Osteoblast (primary cell): ENCODE data around the gene EGLN3. TPM values are rescaled to one million over a fixed set of nuclear protein-coding genes. Genes with fewer than 3 reads are reported as not detected.
A peak's percentile ranks its signal among the peaks of the same experiment; 100 is the strongest.

Experiments
- DNase-seq: peaks from one replicate; pipeline ENCODE4 v3.0.0; 2011; ENCODE audit warnings: low spot score, mixed read lengths; ENCODE audit not compliant: insufficient read length; ENCODE audit errors: missing footprints
- H2AFZ ChIP-seq: 2 replicates; pipeline ENCODE4 v1.6.0; 2011; ENCODE audit warnings: mild to moderate bottlenecking, low read length
- H3K27ac ChIP-seq: 2 replicates; pipeline ENCODE4 v1.5.1; 2011; ENCODE audit warnings: mild to moderate bottlenecking, low read depth, low read length, moderate library complexity
- H3K27me3 ChIP-seq: 2 replicates; pipeline ENCODE4 v1.6.0; 2012; ENCODE audit warnings: mild to moderate bottlenecking, control low read depth, inconsistent platforms, low read length, moderate library complexity; ENCODE audit not compliant: insufficient read depth
- H3K36me3 ChIP-seq: 2 replicates; pipeline ENCODE4 v1.5.1; 2011; ENCODE audit warnings: mild to moderate bottlenecking, low read length, control low read depth, moderate library complexity; ENCODE audit not compliant: insufficient read depth
- H3K4me1 ChIP-seq: 2 replicates; pipeline ENCODE4 v1.5.1; 2011; ENCODE audit warnings: mild to moderate bottlenecking, low read length, control low read depth, moderate library complexity; ENCODE audit not compliant: insufficient read depth
- H3K4me2 ChIP-seq: 2 replicates; pipeline ENCODE4 v1.6.0; 2011; ENCODE audit warnings: mild to moderate bottlenecking, low read length; ENCODE audit not compliant: insufficient read depth
- H3K4me3 ChIP-seq: fragments of 200-600 bp; sonication (generic); 3 replicates; pipeline ENCODE4 v1.5.1; 2012; ENCODE audit warnings: mild to moderate bottlenecking, low read length, inconsistent platforms; ENCODE audit not compliant: insufficient read depth
- H3K79me2 ChIP-seq: 2 replicates; pipeline ENCODE4 v1.6.0; 2012; ENCODE audit warnings: mild to moderate bottlenecking, low read length, control low read depth, inconsistent platforms; ENCODE audit not compliant: insufficient read depth
- H3K9me3 ChIP-seq: 2 replicates; pipeline ENCODE4 v1.5.1; 2011; ENCODE audit warnings: low read depth, low read length, control low read depth
- H4K20me1 ChIP-seq: 2 replicates; pipeline ENCODE4 v1.6.0; 2012; ENCODE audit warnings: mild to moderate bottlenecking, low read length, control low read depth; ENCODE audit not compliant: insufficient read depth
- total RNA-seq: library from RNA; depleted of rRNA; stranded (reverse); fragments of >200 nt; gene quantifications from 2 replicates; pipeline ENCODE4 v1.2.3, GENCODE V29; 2012
- TF ChIP-seq, protein P1 (sequence below): IDR thresholded peaks from 2 replicates; pipeline ENCODE4 v1.5.1; 2011; ENCODE audit warnings: mild to moderate bottlenecking, low read depth, low read length, moderate library complexity; ENCODE audit errors: extremely low read depth

EGLN3 gene
- total RNA-seq, 1 donor, result under 0.01 TPM

DNA sequence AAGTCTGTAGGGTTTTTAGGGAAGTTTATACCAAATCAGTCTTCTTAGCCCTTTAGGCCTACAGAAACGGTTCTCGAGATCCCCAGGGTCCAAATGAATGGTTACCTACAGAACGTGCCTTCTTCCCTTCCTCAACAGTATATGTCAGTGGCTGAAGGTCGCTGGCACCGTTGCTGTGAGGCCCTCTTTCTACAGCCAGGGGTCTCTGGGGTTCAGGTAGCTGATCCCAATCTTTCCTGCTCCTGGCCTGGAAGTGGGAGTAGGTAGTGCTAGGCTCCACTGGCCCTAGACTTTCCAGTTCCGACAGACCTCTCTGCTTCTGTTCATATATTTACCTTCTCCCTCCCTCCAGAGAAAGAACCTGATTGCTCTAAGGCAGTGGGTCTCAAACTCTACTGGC lies 6.4 kb upstream of the EGLN3 start:
- Histone ChIP-seq H3K4me1 (no peaks in the 10 kb centered on the region), H3K4me3 (no peak overlapping the region), H3K4me2 (no peak overlapping the region), H3K27me3 (no peaks in the 10 kb centered on the region), H3K9me3 (no peaks in the 10 kb centered on the region), H3K36me3 (no peaks in the 10 kb centered on the region), H3K79me2 (no peaks in the 10 kb centered on the region), H2AFZ (no peak overlapping the region), H3K27ac (no peak overlapping the region), H4K20me1 (no peaks in the 10 kb centered on the region)
- TF ChIP-seq, protein P1, sequence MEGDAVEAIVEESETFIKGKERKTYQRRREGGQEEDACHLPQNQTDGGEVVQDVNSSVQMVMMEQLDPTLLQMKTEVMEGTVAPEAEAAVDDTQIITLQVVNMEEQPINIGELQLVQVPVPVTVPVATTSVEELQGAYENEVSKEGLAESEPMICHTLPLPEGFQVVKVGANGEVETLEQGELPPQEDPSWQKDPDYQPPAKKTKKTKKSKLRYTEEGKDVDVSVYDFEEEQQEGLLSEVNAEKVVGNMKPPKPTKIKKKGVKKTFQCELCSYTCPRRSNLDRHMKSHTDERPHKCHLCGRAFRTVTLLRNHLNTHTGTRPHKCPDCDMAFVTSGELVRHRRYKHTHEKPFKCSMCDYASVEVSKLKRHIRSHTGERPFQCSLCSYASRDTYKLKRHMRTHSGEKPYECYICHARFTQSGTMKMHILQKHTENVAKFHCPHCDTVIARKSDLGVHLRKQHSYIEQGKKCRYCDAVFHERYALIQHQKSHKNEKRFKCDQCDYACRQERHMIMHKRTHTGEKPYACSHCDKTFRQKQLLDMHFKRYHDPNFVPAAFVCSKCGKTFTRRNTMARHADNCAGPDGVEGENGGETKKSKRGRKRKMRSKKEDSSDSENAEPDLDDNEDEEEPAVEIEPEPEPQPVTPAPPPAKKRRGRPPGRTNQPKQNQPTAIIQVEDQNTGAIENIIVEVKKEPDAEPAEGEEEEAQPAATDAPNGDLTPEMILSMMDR, result no peak
- peak; percentile 46 for DNase-seq

DNA sequence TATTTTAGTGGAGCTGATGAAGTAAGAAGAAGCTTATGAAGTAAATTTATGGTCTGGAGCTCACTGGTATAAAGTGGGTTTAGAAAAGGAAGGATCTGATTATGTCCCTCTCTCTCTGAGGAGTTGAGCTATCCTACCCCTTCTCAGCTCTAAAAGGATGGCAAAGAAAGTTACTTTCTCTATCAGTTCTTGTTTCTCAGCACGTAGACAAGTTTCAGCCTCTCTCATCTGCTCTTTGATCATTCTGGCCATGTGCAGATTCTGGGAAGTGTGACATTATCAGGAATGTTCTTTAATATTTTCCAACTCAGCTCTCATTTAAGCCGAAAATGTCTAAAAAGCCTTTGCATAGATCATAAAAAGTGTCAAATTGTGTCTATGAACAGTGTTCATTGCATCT lies 5.8 kb upstream of the EGLN3 start:
- Histone ChIP-seq H3K27ac (no peak overlapping the region), H2AFZ (no peak overlapping the region), H3K4me2 (no peak overlapping the region), H3K27me3 (no peaks in the 10 kb centered on the region), H3K4me3 (no peak overlapping the region), H3K36me3 (no peaks in the 10 kb centered on the region), H3K79me2 (no peaks in the 10 kb centered on the region), H3K9me3 (no peaks in the 10 kb centered on the region), H3K4me1 (no peaks in the 10 kb centered on the region), H4K20me1 (no peaks in the 10 kb centered on the region)
- TF ChIP-seq, protein P1, result no peak
- no peak for DNase-seq

GRCh38 chr14:33954016-33954598 lies 3.2 kb upstream of the EGLN3 start:
- Histone ChIP-seq H3K27me3 (peaks cover 18% of the 10 kb centered on the region), H2AFZ (no peak overlapping the region)
- TF ChIP-seq, protein P1, result no peak

DNA sequence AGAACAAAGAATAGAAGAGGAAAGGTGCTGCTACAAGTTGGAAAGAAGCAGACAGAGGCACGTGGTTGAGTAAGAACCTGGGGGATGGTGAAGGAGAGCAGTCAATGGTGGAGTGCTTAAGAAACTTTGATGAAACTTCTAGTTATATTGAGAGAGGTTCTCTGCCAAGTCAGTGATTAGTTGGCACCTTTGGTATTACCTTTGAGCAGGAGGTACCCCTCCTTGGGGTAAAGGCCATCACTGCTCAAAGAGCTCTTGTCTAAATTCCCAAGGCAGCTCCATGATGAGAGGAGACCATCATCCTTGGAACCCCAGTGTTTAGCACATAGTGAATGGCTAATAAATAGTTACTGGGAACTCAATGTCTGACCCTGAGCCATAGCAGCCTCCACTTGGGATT lies 1.7 kb upstream of the EGLN3 start:
- Histone ChIP-seq H3K4me1 (no peaks in the 10 kb centered on the region), H2AFZ (no peak overlapping the region), H3K4me3 (no peak overlapping the region), H3K79me2 (no peaks in the 10 kb centered on the region), H3K27ac (no peak overlapping the region), H3K9me3 (no peaks in the 10 kb centered on the region), H3K4me2 (no peak overlapping the region), H3K36me3 (no peaks in the 10 kb centered on the region), H4K20me1 (no peaks in the 10 kb centered on the region), H3K27me3 (peaks cover 23% of the 10 kb centered on the region)
- peak; percentile 50 for DNase-seq
- TF ChIP-seq, protein P1, result no peak

More at GRCh38 chr14:33954016-33954598, 3.2 kb upstream of the EGLN3 start:
- H3K36me3 ChIP-seq, result no peaks in the 10 kb centered on the region
- no peak overlapping the region for H3K27ac ChIP-seq
- no peak for DNase-seq
- no peaks in the 10 kb centered on the region for H3K79me2 ChIP-seq
- no peak overlapping the region for H3K4me2 ChIP-seq
- H3K4me3 ChIP-seq, result no peak overlapping the region
- H4K20me1 ChIP-seq, result no peaks in the 10 kb centered on the region
- H3K4me1 ChIP-seq, result no peaks in the 10 kb centered on the region
- H3K9me3 ChIP-seq, result no peaks in the 10 kb centered on the region
